GM12892 (cell line): ENCODE data around the gene KIAA1671.
"Not testable (repeated sequence)": the region's sequence is repeated elsewhere in the genome, so short reads cannot be mapped to it uniquely, and the experiment has no call there.

Experiments used
- DNase-seq: peaks from one replicate; pipeline ENCODE4 v3.0.0; 2011; ENCODE audit not compliant: insufficient read length
- FAIRE-seq: peaks from 2 replicates; lab custom pipeline; 2011; peaks lifted over from hg19 to GRCh38; lab: Jason Lieb, UNC
- POLR2A ChIP-seq: IDR thresholded peaks from 2 replicates; pipeline ENCODE4 v1.6.1; 2011; ENCODE audit warnings: low read depth, low read length, control low read depth
- POLR2AphosphoS5 ChIP-seq: IDR thresholded peaks from 2 replicates; pipeline ENCODE4 v1.6.1; 2011; ENCODE audit warnings: low read depth, low read length, control low read depth
- TAF1 ChIP-seq: IDR thresholded peaks from 2 replicates; pipeline ENCODE4 v1.6.1; 2011; ENCODE audit warnings: low read depth, mild to moderate bottlenecking, control low read depth, low read length, borderline replicate concordance

KIAA1671 gene

GRCh38 chr22:25201557-25202273, 249.2 kb downstream of the KIAA1671 start:
- no peak for DNase-seq
- TF ChIP-seq POLR2A (no peak), TAF1 (no peak), POLR2AphosphoS5 (no peak)
- FAIRE-seq: no peak

- FAIRE-seq (peak; percentile 53), DNase-seq (peak; percentile 63)
- TF ChIP-seq TAF1 (no peak), POLR2A (no peak), POLR2AphosphoS5 (no peak)
These were observed 249.9 kb downstream of the KIAA1671 start for GRCh38 chr22:25202290-25202921.

- DNase-seq (no peak), FAIRE-seq (no peak)
- TF ChIP-seq TAF1: no peak
- no peak for TF ChIP-seq POLR2A
- TF ChIP-seq POLR2AphosphoS5: no peak
These were observed 250.6 kb downstream of the KIAA1671 start for GRCh38 chr22:25203082-25203481.

- not testable (repeated sequence) for FAIRE-seq, DNase-seq
These were observed 252.0 kb downstream of the KIAA1671 start for GRCh38 chr22:25204547-25204946.

- DNase-seq (no peak), FAIRE-seq (no peak)
- TF ChIP-seq POLR2AphosphoS5: no peak
- no peak for TF ChIP-seq POLR2A
- no peak for TF ChIP-seq TAF1
These were observed 253.3 kb downstream of the KIAA1671 start for GRCh38 chr22:25205847-25206246.

GRCh38 chr22:25206998-25207397, 254.5 kb downstream of the KIAA1671 start:
- no peak for DNase-seq
- FAIRE-seq: no peak
- TF ChIP-seq POLR2AphosphoS5: no peak
- no peak for TF ChIP-seq TAF1
- no peak for TF ChIP-seq POLR2A

GRCh38 chr22:25207553-25208157, 255.1 kb downstream of the KIAA1671 start:
- no peak for TF ChIP-seq TAF1
- no peak for TF ChIP-seq POLR2AphosphoS5
- no peak for TF ChIP-seq POLR2A
- no peak for FAIRE-seq

GRCh38 chr22:25208328-25208727, 255.8 kb downstream of the KIAA1671 start:
- no peak for DNase-seq
- FAIRE-seq: no peak
- TF ChIP-seq POLR2A (no peak), POLR2AphosphoS5 (no peak)

More at GRCh38 chr22:25207553-25208157, 255.1 kb downstream of the KIAA1671 start:
- no peak for DNase-seq

- DNase-seq: no peak
- TF ChIP-seq POLR2A (no peak), TAF1 (no peak), POLR2AphosphoS5 (no peak)
- FAIRE-seq: no peak
These were observed 256.4 kb downstream of the KIAA1671 start for GRCh38 chr22:25208743-25209505.

- FAIRE-seq: no peak
- DNase-seq: no peak
These were observed 258.3 kb downstream of the KIAA1671 start for GRCh38 chr22:25210793-25211192.

GRCh38 chr22:25212337-25212736, 259.8 kb downstream of the KIAA1671 start:
- FAIRE-seq (no peak), DNase-seq (no peak)
- TF ChIP-seq TAF1 (no peak), POLR2A (no peak), POLR2AphosphoS5 (no peak)

More at GRCh38 chr22:25210793-25211192, 258.3 kb downstream of the KIAA1671 start:
- no peak for TF ChIP-seq POLR2AphosphoS5
- no peak for TF ChIP-seq POLR2A
- no peak for TF ChIP-seq TAF1
